NOMO-1 (cell line): ENCODE data around the gene DIABLO.
"Not testable (repeated sequence)": the region's sequence is repeated elsewhere in the genome, so short reads cannot be mapped to it uniquely, and the experiment has no call there.

Experiments used
- DNase-seq, 2 experiments: peaks; one replicate each; lab custom pipeline; 2025; ENCODE audit not compliant: unreplicated experiment in 2 of 2; lab: John Stamatoyannopoulos, UW

Gene DIABLO

DNA sequence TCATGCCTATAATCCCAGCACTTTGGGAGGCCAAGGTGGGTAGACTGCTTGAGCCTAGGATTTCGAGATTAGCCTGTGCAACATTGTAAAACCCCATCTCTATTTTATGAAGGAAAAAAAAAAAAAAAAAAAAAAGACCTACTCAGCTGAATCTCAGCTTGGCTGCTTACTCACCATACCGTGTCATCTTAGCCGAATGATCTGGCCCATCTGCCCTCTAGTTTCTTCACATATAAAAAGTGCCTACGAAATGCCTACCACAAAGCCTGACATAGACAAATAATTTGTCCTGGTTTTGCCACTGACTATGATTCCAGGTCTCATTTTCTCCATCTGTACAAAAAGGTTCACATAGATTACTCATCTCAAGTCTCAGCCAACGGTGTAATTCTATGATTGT, 10.1 kb downstream of the DIABLO start:
- no peak for DNase-seq

DNA sequence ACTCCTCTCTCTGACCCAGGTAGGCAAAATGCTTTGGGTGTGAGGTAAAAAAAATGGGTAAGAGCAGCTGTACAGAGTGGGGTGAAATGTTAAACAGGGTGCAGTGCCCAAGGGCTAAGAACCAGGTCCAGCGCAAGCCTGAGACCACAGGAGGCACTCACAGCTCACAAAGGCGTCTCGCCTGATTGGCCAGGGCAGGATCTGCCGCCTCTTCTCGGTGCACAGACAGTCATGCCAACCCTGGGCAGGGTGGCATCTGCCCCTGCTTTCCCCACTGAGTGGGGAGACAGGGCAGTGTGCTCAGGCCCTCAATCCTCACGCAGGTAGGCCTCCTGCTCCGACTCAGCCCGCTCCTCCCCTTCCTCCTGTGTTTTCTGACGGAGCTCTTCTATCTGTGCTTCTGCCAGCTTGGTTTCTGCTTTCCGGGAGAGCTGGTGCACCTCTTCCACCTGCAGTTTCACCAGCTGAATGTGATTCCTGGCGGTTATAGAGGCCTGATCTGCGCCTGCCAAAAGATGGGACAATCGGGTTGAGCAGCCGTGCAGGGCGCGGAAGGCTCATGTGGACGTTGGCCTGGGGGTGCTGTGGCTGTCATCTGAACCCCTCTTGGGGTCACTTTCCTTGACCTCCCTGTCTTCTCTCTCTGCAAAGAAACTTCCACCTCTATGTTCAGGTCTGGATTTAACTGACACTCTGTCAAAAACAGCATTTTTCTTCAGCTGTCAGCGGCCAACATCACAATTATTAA, 17.6 kb downstream of the DIABLO start:
- DNase-seq: no peak

- no peak for DNase-seq
These were observed 18.5 kb downstream of the DIABLO start for GRCh38 chr12:122207391-122207790.

GRCh38 chr12:122206976-122207375, 18.9 kb downstream of the DIABLO start:
- DNase-seq: no peak

GRCh38 chr12:122206111-122206881, 19.6 kb downstream of the DIABLO start:
- DNase-seq: no peak

- DNase-seq: no peak
These were observed 20.6 kb downstream of the DIABLO start for GRCh38 chr12:122205053-122205925.

GRCh38 chr12:122204167-122205052, 21.4 kb downstream of the DIABLO start:
- DNase-seq: no peak

GRCh38 chr12:122203301-122204166, 22.3 kb downstream of the DIABLO start, which contains the start of gene B3GNT4:
B3GNT4 (plus strand) TSS chr12:122203709; CDS start chr12:122204619, 910 bp downstream.
- no peak for DNase-seq

GRCh38 chr12:122202811-122203210, 23.0 kb downstream of the DIABLO start:
- not testable (repeated sequence) for DNase-seq

- no peak for DNase-seq
These were observed 23.8 kb downstream of the DIABLO start for GRCh38 chr12:122202017-122202416.

GRCh38 chr12:122201381-122201780, 24.5 kb downstream of the DIABLO start:
- DNase-seq: no peak

DNA sequence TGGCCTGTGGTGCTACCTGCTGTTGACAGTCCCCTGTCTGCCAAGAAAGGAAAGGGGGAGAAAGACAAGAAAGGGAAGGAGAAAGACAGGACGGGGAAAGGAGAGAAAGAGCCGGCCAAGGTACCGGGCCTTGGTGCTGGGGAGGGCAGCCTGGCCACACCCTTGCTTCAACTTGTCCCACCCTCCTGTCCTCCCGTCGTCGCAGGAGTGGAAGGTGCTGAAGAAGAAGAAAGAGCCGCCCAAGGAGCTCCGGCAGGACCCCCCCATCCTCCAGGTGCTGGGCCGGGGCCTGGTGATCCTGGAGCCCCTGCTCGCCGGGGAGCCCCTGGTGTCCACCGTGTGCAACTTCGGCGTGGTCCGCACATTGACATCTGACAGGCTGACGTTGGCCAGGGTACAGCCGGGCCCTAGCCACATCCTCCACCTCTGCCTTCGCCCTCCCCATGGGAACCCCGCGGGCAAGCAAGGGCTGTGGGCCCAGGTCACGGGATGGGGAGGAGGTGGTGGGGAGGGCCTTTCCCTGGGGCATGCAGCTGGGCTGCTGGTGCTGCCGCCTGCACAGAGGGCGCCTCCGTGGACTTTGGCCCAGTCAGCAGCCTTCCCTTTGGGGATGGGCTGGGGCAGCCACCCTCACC, 25.2 kb downstream of the DIABLO start:
- no peak for DNase-seq

- no peak for DNase-seq
These were observed 26.1 kb downstream of the DIABLO start for GRCh38 chr12:122199484-122200355.

- peak in 1 of 2 experiments; percentile 27 for DNase-seq
These were observed 28.3 kb downstream of the DIABLO start for GRCh38 chr12:122197612-122197966.

- DNase-seq: no peak
These were observed 30.4 kb downstream of the DIABLO start for GRCh38 chr12:122195405-122195804.

DNA sequence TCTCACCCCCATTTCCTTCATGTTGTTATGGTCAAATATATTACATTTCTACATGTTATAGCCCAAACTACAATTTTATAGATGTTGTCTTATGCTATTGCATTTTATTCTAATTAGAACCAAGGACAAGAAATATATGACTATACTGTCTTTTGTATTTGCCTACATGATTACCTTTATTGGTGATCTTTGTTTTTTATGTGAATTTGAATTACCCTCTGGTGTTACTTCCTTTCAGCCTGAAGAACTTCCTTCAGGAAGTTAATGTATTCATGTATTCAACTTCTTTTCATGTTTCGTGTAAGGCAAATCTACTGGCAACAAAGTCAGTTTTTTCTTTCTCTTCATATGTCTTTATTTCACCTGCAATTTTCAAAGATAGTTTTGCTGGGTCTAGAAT, 31.0 kb downstream of the DIABLO start:
- no peak for DNase-seq

GRCh38 chr12:122192441-122192840, 33.4 kb downstream of the DIABLO start:
- no peak for DNase-seq
